GM12872 (cell line): ENCODE data around the gene HS3ST6.

Experiments
- TF ChIP-seq, protein P1 (sequence below): IDR thresholded peaks from 3 replicates; pipeline ENCODE4 v1.5.1; 2011; ENCODE audit warnings: low read depth, mild to moderate bottlenecking, low read length, moderate library complexity; ENCODE audit not compliant: insufficient read depth

Gene HS3ST6

DNA sequence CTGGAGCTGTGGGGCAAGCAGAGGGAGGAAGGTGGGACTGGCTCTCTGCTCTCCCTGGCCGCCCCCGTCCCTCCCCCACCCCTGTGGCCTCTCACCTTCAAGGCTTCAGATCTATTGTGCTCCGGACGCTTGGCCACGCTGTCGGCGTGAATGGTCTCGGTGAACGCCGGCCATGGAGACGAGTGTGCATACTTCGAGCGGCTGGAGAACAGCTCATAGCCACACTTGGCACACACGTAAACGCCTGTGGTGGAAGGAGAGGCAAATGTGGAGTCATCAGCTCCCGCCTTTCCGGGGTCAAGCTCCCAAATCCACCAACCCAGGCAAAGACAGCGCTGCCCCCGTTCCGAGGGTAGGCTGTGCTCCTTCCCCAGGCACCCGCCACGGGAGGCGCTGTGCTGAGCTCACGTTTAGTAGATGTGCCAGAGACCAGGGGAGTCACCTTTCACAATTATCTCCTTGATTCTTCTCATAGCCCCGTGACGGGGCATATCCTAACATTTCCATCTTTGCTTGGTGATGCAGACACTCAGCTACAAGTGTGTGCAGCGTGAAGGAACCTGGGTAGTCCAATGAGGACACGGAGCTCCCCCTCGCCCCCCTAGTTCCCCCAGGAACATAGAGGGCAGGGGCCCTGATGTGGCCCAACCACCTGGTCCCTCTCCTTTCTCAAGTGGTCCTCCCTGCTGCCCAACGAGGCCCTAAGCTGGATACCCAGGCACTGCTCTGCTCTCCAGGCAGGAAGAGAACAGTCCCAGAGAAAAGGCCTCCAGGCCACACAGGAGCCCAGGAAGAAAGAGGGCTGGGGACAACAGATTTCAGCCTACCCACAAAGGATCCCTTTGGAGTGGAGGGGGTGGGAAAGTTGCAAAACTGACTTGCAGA lies 23.2 kb upstream of the HS3ST6 start:
- TF ChIP-seq, protein P1, sequence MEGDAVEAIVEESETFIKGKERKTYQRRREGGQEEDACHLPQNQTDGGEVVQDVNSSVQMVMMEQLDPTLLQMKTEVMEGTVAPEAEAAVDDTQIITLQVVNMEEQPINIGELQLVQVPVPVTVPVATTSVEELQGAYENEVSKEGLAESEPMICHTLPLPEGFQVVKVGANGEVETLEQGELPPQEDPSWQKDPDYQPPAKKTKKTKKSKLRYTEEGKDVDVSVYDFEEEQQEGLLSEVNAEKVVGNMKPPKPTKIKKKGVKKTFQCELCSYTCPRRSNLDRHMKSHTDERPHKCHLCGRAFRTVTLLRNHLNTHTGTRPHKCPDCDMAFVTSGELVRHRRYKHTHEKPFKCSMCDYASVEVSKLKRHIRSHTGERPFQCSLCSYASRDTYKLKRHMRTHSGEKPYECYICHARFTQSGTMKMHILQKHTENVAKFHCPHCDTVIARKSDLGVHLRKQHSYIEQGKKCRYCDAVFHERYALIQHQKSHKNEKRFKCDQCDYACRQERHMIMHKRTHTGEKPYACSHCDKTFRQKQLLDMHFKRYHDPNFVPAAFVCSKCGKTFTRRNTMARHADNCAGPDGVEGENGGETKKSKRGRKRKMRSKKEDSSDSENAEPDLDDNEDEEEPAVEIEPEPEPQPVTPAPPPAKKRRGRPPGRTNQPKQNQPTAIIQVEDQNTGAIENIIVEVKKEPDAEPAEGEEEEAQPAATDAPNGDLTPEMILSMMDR: no peak

DNA sequence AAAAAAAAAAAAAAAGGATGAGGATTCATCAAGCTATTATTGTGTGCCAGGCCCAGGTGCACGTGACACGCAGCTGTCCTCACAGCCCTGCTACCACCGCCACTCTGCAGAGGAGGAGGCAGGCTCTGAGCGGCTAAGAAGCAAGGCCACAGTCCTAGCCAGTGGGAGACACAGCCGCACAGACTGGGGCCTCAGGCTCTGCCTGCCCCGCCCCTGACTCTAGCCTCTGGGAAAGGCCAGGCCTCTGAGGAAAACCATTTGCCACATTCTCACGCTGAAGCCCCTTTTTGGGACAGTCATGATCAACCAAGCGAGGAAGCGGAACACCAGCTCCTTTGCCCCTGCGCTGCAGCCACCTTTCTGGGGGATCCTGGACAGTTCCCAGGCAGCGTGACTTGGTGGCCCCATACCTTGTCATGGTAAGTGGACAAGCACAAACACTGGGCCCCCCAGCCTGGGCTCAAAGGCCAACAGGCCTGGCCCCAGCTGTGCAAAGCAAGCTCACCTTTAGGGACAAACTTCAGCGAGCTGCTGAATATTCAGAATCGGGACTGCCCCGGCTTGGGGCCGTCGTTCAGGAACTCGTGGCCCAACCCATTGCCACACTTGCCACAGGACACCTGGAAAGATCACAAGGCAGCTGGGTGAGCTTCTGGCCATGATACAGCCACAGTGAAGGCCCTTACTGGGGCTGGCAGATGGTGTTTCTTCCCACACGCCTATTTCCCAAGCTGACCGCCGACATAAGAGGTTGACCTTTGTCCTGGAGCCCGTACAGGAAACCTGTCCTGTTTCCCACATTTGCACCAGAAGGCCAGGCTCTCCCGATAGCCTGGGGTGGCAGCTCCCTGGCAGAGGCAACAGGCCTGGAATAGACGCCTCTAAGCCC lies 22.3 kb upstream of the HS3ST6 start:
- TF ChIP-seq, protein P1: no peak

DNA sequence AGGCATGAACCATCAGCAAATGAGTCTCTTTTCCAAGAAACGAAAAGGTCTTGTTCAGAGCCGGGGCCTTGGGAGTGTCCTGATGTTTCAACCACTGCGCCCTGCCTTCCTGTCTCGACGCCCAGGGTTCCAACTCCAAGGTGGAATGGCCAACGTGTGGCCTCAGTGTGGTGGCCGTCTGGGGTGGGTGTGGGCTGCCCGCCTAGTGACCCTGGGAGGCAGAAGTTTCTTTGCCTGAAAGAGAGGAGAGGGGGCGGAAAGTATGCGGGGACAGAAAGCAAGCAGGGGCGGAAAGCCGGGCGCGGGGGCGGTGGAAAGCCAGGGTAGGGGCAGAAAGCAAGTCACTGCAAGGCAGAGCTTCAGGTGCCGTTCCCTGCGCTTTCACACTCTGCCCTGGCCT lies 20.7 kb upstream of the HS3ST6 start:
- TF ChIP-seq, protein P1: no peak

DNA sequence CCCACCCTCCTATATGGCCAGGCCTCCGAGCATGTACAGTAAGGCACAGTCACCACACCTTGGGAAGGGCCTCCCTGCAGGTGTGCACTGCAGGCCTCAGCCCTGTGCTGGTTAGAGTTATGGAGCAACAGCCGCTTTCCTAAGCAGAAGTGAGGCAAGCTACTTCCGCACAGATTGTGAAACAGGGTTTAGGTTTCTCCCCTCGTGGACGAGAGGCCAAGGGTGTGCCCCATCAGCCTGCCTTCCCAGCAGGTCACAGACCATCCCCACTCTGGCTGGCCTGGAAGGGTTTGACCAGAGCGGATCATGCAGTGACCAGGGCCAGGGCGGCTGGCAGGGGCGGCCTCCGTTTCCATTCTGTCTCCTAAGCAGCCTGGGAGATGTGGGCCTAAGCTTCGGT lies 20.1 kb upstream of the HS3ST6 start:
- TF ChIP-seq, protein P1: no peak

DNA sequence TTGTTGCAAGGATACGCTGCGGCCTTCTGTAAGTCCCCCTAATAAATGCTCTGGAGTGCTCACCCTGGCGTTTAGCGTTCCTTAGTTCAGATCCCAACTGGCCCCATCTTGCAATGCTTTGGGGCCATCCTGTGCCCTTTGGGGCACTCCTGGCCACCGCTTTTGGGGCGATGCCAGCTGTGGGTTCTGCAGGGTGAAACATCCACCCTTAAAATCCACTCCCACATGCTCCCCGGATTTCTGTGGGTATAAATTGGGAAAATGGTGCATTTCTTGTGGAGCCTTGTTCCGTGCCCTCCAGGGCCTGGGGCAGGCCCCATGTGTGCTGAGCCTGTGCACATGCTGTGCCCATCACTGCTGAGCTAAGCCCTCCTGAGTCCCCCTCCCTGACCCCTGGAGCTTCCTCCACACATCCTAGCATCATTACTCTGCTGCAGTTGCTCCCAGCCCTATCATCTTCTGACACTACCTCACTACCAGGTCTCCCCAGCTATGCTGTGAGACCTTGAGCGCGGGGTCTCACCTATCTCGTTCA lies 18.8 kb upstream of the HS3ST6 start:
- TF ChIP-seq, protein P1: no peak

DNA sequence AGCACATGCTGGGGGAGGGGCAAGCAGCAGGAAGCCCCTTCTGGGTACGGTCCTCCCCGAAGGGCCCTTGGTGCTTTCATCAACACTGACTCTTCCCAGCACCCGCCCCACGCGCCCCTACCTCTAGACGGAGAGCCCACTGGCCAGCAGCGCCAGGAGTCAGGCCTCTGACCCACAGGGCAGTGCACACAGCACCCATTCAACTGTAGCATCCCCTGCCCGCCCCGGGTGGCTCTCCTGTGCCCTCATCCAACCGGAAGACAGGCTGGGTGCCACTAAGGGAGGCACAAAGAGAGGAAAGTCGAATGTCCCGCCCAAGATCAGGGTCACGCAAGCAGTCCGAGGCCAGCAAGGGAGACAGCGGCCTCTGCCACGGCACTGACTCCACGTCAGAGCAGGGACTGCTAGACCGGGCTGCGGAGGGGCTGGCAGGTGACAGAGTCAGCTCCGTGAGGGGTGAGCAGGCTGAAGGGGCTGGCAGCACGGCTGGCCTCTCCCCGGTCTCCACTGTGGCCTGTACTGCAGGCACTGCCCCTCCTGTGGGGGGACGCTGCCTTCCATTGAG lies 15.0 kb upstream of the HS3ST6 start:
- TF ChIP-seq, protein P1: no peak
